Gastrocnemius medialis (tissue), 4 donors: Measurements from ENCODE around the gene CDH4. TPM values are rescaled to one million over a fixed set of nuclear protein-coding genes. Genes with fewer than 3 reads are reported as not detected.

Experiments
- ATAC-seq, 2 donors: fragments of 150-250 bp; one replicate each; pipeline ENCODE4 v1.9.1; 2016
- DNase-seq, 2 donors: peaks; one replicate each; pipeline ENCODE4 v3.0.0-alpha.2; 2019
- H3K27ac ChIP-seq, 4 donors: fragments of 200-600 bp; sonication (generic); 1 replicate in 1 of 4; 2 replicates in 3 of 4; pipeline ENCODE4 v1.5.1; 2016 to 2018; ENCODE audit warnings: mild to moderate bottlenecking in 2 of 4, moderate library complexity in 1 of 4
- H3K27me3 ChIP-seq, 3 donors: fragments of 200-600 bp; sonication (generic) in 2 of 3; 1 replicate in 1 of 3; 2 replicates in 2 of 3; pipeline versions ENCODE4 v1.5.1 to v1.6.0; 2016 to 2019; ENCODE audit warnings: mild to moderate bottlenecking in 1 of 3, moderate library complexity in 1 of 3
- H3K36me3 ChIP-seq, 2 donors: fragments of 200-600 bp; sonication (generic) in 1 of 2; one replicate each; pipeline ENCODE4 v1.5.1; 2017 to 2018
- H3K4me1 ChIP-seq, 2 donors: fragments of 200-600 bp; sonication (generic) in 1 of 2; one replicate each; pipeline ENCODE4 v1.5.1; 2016 to 2017; ENCODE audit warnings: mild to moderate bottlenecking in 2 of 2
- H3K4me3 ChIP-seq, 4 donors: fragments of 200-600 bp; sonication (generic) in 3 of 4; 1 replicate in 1 of 4; 2 replicates in 3 of 4; pipeline ENCODE4 v1.5.1; 2016 to 2019; ENCODE audit warnings: mild to moderate bottlenecking in 2 of 4
- H3K9me3 ChIP-seq, 3 donors: fragments of 200-600 bp; sonication (generic) in 2 of 3; 1 replicate in 1 of 3; 2 replicates in 2 of 3; pipeline ENCODE4 v1.5.1; 2016 to 2019
- POLR2A ChIP-seq, 2 donors: fragments of 450-650 bp; IDR thresholded peaks; one replicate each; pipeline ENCODE4 v1.6.1; 2017; ENCODE audit warnings: antibody characterized with exemption in 2 of 2, mild to moderate bottlenecking in 2 of 2, moderate library complexity in 2 of 2
- in situ Hi-C, 4 donors: fragments of 200-750 bp; cut with MboI; loops; one replicate each; pipeline versions ENCODE4 v1.15.0 to v1.8.0; 2017; ENCODE audit warnings: low sequenced_read_pairs in 4 of 4
- intact Hi-C: fragments of 100-400 bp; cut with DNase I; formaldehyde crosslinking; loops from one replicate; pipeline ENCODE4 v1.15.1; 2023; ENCODE audit warnings: low total_unique reads
- total RNA-seq, 4 donors: library from RNA; depleted of rRNA; stranded (reverse); fragments of >200 nt; gene quantifications; one replicate each; pipeline versions ENCODE4 v1.1.0 to v1.2.3, GENCODE V29; 2016
- TF ChIP-seq, protein P1 (sequence below), 5 experiments: fragments of 450-650 bp in 3 of 5; fragments of 200-600 bp in 2 of 5; sonication (generic) in 2 of 5; IDR thresholded peaks in 4 of 5; conservative IDR thresholded peaks in 1 of 5; 1 replicate in 4 of 5; 2 replicates in 1 of 5; pipeline ENCODE4 v1.5.1; 2016 to 2019; ENCODE audit warnings: antibody characterized with exemption in 5 of 5, mild to moderate bottlenecking in 3 of 5, moderate library complexity in 3 of 5

Gene CDH4
- total RNA-seq, 4 donors from 2014 or later: 0.38 to 1.2 (median 0.86) TPM

DNA sequence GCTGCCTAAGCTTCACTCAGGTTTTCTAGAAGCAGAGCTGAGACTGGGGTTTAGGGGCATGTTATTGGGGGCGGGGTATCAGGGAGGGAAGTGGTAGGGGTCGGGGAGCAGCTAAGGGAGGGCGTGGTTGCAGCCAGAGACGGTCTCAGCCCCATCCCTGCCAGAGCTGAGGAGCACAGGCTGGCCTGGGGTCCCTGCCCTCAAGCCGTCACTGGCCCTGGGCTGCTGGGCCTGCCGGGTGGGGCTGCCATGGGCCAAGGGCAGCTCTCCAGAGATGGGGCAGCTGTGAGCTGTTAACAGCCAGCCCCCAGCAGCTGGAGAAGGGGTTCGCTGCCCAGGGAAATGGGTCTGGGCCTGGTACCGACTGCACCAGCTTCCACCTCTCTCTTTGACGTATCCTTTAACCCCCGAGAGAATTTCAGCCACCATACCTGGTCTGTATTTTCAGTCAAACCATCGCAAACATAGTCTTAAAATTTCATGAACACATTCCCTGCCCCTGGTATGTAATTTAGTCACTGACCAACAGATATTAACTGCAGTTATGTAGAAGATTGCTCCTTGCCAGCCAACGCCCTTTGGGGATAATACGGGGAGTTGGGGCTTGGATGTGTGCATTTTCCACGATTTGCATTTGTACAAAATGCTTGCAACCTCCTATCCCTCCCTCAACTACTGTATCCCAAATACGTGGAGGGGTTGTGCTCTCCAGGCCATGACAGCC, 560.2 kb downstream of the CDH4 start:
- H3K4me3 ChIP-seq: no peak overlapping the region
- H3K4me1 ChIP-seq: no peaks in the 10 kb centered on the region
- H3K27ac ChIP-seq: no peak overlapping the region
- in situ Hi-C loops: no loop called here
- intact Hi-C loops: no loop called here
- DNase-seq (no peak), ATAC-seq (no peak)
- no peaks in the 10 kb centered on the region for H3K36me3 ChIP-seq
- no peaks in the 10 kb centered on the region for H3K9me3 ChIP-seq
- peaks cover 0 to 8% (median 5%) of the 10 kb centered on the region in 3 donors for H3K27me3 ChIP-seq
- TF ChIP-seq POLR2A (IDR thresholded peaks at IDR 0.05): no peak

DNA sequence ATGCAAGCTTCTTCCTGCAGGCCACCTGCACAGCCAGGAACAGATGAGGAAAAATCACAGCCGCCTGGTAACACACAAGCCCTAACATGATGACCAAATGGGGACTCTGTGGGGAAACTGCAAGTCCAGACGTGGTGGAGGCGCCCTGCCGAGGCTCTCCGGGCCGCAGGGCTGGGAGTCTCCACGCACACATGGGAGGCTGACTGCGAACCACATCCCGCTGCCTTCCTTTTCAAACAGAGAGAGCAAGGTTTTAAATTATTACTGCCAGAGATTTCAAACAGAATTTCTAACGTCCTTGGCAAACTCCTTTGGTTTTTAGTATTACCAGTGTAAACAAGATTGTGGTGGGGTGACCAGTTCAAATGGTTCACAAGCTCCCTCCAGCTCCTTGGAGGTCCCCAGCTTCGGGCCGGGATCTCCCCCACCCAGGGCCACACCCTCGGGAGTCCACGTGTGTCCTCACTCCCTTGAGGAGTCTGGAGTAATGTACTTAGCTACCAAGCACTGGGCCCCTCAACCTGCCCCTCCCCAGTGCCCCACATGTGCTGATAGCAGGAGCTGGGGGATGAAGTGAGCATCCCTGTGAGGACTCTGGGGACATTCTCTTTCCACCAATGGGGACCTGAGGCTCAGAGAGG, 560.9 kb downstream of the CDH4 start:
- ATAC-seq (no peak), DNase-seq (no peak)
- in situ Hi-C loops (no loop called here), intact Hi-C loops (no loop called here)
- Histone ChIP-seq H3K27ac (no peak overlapping the region), H3K4me3 (no peak overlapping the region), H3K27me3 (peaks cover 0 to 3% (median 0%) of the 10 kb centered on the region in 3 donors), H3K36me3 (no peaks in the 10 kb centered on the region), H3K9me3 (no peaks in the 10 kb centered on the region), H3K4me1 (no peaks in the 10 kb centered on the region)
- TF ChIP-seq, protein P1, sequence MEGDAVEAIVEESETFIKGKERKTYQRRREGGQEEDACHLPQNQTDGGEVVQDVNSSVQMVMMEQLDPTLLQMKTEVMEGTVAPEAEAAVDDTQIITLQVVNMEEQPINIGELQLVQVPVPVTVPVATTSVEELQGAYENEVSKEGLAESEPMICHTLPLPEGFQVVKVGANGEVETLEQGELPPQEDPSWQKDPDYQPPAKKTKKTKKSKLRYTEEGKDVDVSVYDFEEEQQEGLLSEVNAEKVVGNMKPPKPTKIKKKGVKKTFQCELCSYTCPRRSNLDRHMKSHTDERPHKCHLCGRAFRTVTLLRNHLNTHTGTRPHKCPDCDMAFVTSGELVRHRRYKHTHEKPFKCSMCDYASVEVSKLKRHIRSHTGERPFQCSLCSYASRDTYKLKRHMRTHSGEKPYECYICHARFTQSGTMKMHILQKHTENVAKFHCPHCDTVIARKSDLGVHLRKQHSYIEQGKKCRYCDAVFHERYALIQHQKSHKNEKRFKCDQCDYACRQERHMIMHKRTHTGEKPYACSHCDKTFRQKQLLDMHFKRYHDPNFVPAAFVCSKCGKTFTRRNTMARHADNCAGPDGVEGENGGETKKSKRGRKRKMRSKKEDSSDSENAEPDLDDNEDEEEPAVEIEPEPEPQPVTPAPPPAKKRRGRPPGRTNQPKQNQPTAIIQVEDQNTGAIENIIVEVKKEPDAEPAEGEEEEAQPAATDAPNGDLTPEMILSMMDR (IDR thresholded peaks at IDR 0.05 in 4 of 5, conservative IDR thresholded peaks at IDR 0.05 in 1 of 5): no peak
- TF ChIP-seq POLR2A (IDR thresholded peaks at IDR 0.05): no peak

DNA sequence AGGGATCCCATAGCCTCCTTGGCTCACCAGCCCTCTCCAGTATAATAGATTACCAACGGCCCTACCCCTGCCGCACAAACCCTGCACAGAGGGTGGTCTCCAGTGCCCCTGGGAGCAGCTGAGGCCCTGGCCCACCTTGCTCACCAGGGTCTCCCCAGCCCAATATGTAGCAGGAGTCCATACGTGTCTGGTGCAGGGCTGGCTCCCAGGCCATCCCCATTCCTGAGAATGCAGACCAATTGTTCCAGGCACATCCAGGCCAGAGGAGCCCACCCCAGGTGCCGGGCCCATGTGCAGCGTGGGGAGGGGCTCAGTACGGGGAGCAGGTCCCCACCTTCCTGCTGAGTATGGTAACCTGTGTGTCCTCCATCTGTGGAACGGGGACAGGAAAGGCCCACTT, 561.7 kb downstream of the CDH4 start:
- Histone ChIP-seq H3K4me1 (no peaks in the 10 kb centered on the region), H3K9me3 (no peaks in the 10 kb centered on the region), H3K36me3 (no peaks in the 10 kb centered on the region), H3K27ac (no peak overlapping the region), H3K27me3 (no peaks in the 10 kb centered on the region), H3K4me3 (no peak overlapping the region)
- TF ChIP-seq POLR2A (IDR thresholded peaks at IDR 0.05): no peak
- TF ChIP-seq, protein P1 (IDR thresholded peaks at IDR 0.05 in 4 of 5, conservative IDR thresholded peaks at IDR 0.05 in 1 of 5): no peak
- ATAC-seq (no peak), DNase-seq (no peak)
- in situ Hi-C loops: no loop called here
- intact Hi-C loops: no loop called here

DNA sequence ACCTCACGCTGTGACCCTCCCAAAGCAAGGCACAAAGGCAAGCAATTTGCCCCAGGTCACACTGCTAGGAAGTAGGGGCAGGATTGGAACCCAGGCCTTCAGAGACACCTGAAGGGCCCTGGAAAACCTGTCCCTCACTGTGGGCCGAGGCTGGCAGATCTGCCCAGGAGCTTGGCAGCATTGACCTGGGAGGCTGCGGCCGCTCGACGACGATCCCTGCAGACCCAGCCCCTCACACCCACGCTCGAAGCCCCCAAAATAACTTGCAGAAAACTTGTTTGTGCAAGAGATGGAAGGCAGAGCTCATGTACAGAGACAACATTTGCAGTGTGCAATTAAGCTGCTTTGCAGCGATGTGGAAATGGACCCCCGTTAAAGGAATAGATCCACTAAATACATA, 562.2 kb downstream of the CDH4 start:
- Histone ChIP-seq H3K4me1 (no peaks in the 10 kb centered on the region), H3K36me3 (no peaks in the 10 kb centered on the region), H3K9me3 (no peaks in the 10 kb centered on the region), H3K4me3 (no peak overlapping the region), H3K27ac (no peak overlapping the region), H3K27me3 (no peaks in the 10 kb centered on the region)
- intact Hi-C loops: no loop called here
- no peak for ATAC-seq
- in situ Hi-C loops: no loop called here
- TF ChIP-seq, protein P1 (IDR thresholded peaks at IDR 0.05 in 4 of 5, conservative IDR thresholded peaks at IDR 0.05 in 1 of 5): no peak
- TF ChIP-seq POLR2A (IDR thresholded peaks at IDR 0.05): no peak
- no peak for DNase-seq

DNA sequence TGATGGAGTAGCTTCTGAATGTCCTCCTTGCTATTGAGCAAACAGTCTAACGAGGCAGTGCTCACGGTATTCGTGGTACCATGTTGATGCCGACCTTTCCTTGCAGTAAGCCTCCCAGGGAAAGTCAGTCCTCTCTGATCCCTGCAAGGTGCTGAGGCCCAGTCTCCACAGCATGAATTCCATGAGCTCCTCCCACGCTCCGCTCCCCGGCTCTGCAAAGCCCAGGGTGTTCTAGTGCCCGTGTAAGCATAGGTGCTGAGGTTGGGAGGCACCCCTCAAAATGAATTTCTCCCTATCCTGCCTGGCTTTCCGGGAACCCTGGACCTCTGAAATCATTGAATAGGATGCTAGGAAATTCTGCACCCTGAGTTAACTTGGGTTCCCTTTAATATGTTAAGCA, 562.7 kb downstream of the CDH4 start:
- no peaks in the 10 kb centered on the region for H3K4me1 ChIP-seq
- H3K4me3 ChIP-seq: no peak overlapping the region
- no peak for TF ChIP-seq POLR2A (IDR thresholded peaks at IDR 0.05)
- TF ChIP-seq, protein P1 (IDR thresholded peaks at IDR 0.05 in 4 of 5, conservative IDR thresholded peaks at IDR 0.05 in 1 of 5): no peak
- in situ Hi-C loops: no loop called here
- H3K27me3 ChIP-seq: no peaks in the 10 kb centered on the region
- no peaks in the 10 kb centered on the region for H3K9me3 ChIP-seq
- intact Hi-C loops: no loop called here
- no peak for ATAC-seq
- DNase-seq: no peak
- no peaks in the 10 kb centered on the region for H3K36me3 ChIP-seq
- no peak overlapping the region for H3K27ac ChIP-seq
